GM21825 (cell line): ENCODE results near the gene HMGB2.
A peak's percentile ranks its signal among the peaks of the same experiment; 100 is the strongest.

Experiments
- ATAC-seq: cut with Tn5 transposase; IDR thresholded peaks from one replicate; pipeline ENCODE4 v1.9.1; 2021; ENCODE audit warnings: mild to moderate bottlenecking, moderate library complexity; ENCODE audit not compliant: unreplicated experiment

HMGB2 gene

GRCh38 chr4:173334891-173335752 is 964 bp upstream of the HMGB2 start:
- ATAC-seq: peak; percentile 36

GRCh38 chr4:173333658-173334084 is 487 bp downstream of the HMGB2 start:
- peak; percentile 4 for ATAC-seq

- ATAC-seq: no peak
These were observed 1.0 kb downstream of the HMGB2 start for GRCh38 chr4:173332963-173333657.

GRCh38 chr4:173332021-173332487 is 2.1 kb downstream of the HMGB2 start:
- ATAC-seq: no peak

- no peak for ATAC-seq
These were observed 3.6 kb downstream of the HMGB2 start for GRCh38 chr4:173330590-173330989.

- ATAC-seq: no peak
These were observed 5.8 kb downstream of the HMGB2 start for GRCh38 chr4:173328236-173328901.

- ATAC-seq: no peak
These were observed 9.0 kb downstream of the HMGB2 start for GRCh38 chr4:173325007-173325736.

GRCh38 chr4:173319696-173320095 is 14.5 kb downstream of the HMGB2 start:
- no peak for ATAC-seq

GRCh38 chr4:173318648-173319211 is 15.4 kb downstream of the HMGB2 start:
- ATAC-seq: no peak

GRCh38 chr4:173318240-173318639 is 15.9 kb downstream of the HMGB2 start:
- ATAC-seq: no peak

GRCh38 chr4:173317004-173317403 is 17.2 kb downstream of the HMGB2 start:
- ATAC-seq: peak; percentile 39

- no peak for ATAC-seq
These were observed 18.1 kb downstream of the HMGB2 start for GRCh38 chr4:173316060-173316459.

GRCh38 chr4:173314715-173315114 is 19.4 kb downstream of the HMGB2 start:
- ATAC-seq: no peak

- ATAC-seq: no peak
These were observed 22.8 kb downstream of the HMGB2 start for GRCh38 chr4:173311368-173311767.

GRCh38 chr4:173307778-173308177 is 26.4 kb downstream of the HMGB2 start:
- ATAC-seq: no peak

GRCh38 chr4:173301518-173302201 is 32.5 kb downstream of the HMGB2 start:
- ATAC-seq: peak; percentile 62

- no peak for ATAC-seq
These were observed 39.7 kb downstream of the HMGB2 start for GRCh38 chr4:173294444-173294843.

- no peak for ATAC-seq
These were observed 40.5 kb downstream of the HMGB2 start for GRCh38 chr4:173293663-173294062.

GRCh38 chr4:173291899-173292298 is 42.3 kb downstream of the HMGB2 start:
- ATAC-seq: no peak

GRCh38 chr4:173289353-173289727 is 44.8 kb downstream of the HMGB2 start:
- no peak for ATAC-seq
